PFSK-1 (cell line): Measurements from ENCODE around the gene CTNS.

Experiments used
- FOXP2 ChIP-seq: optimal IDR thresholded peaks from 2 replicates; pipeline ENCODE3; 2011; ENCODE audit warnings: borderline replicate concordance, control low read depth, inconsistent platforms; ENCODE audit not compliant: insufficient read depth; ENCODE audit errors: extremely low read length, extremely low read depth
- POLR2AphosphoS5 ChIP-seq: IDR thresholded peaks from 2 replicates; pipeline ENCODE4 v1.6.1; 2012; ENCODE audit warnings: low read depth, mild to moderate bottlenecking, control low read depth, low read length, moderate library complexity
- SIN3A ChIP-seq: IDR thresholded peaks from 2 replicates; pipeline ENCODE4 v1.6.1; 2012; ENCODE audit warnings: mild to moderate bottlenecking, low read length, moderate library complexity, borderline replicate concordance; ENCODE audit not compliant: insufficient read depth
- TAF1 ChIP-seq: IDR thresholded peaks from 2 replicates; pipeline ENCODE4 v1.6.1; 2012; ENCODE audit warnings: low read length, control low read depth, borderline replicate concordance; ENCODE audit not compliant: insufficient read depth
- TF ChIP-seq, protein P1 (sequence below), 2 experiments: IDR thresholded peaks; 2 replicates each; pipeline versions ENCODE4 v1.6.1 to v1.8.0; 2011 to 2012; ENCODE audit warnings: low read depth in 2 of 2, low read length in 2 of 2, control low read depth in 1 of 2, inconsistent platforms in 1 of 2, mild to moderate bottlenecking in 1 of 2, moderate library complexity in 1 of 2; ENCODE audit not compliant: insufficient read depth in 1 of 2

Gene CTNS

DNA sequence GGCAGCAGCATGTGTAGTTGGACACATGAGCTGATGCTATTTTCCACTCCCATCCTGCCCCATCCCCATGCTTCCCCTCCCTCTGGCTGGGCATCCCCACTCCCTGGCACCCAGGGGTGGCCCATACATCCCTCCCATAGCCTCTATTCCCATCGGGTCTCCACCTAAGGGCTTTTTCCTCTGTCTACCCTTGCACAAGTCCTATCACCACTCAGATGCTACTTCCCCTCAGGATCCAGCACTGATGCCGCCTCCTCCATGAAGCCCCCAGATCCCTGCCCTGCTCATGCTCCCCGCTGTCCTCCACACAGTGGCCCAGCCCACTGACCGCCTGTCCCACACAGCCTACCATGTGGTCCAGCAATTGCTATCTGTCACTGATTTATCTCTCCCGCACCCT lies 43.2 kb upstream of the CTNS start:
- TF ChIP-seq FOXP2: no peak
- TF ChIP-seq, protein P1, sequence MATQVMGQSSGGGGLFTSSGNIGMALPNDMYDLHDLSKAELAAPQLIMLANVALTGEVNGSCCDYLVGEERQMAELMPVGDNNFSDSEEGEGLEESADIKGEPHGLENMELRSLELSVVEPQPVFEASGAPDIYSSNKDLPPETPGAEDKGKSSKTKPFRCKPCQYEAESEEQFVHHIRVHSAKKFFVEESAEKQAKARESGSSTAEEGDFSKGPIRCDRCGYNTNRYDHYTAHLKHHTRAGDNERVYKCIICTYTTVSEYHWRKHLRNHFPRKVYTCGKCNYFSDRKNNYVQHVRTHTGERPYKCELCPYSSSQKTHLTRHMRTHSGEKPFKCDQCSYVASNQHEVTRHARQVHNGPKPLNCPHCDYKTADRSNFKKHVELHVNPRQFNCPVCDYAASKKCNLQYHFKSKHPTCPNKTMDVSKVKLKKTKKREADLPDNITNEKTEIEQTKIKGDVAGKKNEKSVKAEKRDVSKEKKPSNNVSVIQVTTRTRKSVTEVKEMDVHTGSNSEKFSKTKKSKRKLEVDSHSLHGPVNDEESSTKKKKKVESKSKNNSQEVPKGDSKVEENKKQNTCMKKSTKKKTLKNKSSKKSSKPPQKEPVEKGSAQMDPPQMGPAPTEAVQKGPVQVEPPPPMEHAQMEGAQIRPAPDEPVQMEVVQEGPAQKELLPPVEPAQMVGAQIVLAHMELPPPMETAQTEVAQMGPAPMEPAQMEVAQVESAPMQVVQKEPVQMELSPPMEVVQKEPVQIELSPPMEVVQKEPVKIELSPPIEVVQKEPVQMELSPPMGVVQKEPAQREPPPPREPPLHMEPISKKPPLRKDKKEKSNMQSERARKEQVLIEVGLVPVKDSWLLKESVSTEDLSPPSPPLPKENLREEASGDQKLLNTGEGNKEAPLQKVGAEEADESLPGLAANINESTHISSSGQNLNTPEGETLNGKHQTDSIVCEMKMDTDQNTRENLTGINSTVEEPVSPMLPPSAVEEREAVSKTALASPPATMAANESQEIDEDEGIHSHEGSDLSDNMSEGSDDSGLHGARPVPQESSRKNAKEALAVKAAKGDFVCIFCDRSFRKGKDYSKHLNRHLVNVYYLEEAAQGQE (IDR thresholded peaks at IDR 0.05; ENCODE audit: insufficient read depth in 1 of 2, low read depth in 2 of 2, low read length in 2 of 2): no peak
- no peak for TF ChIP-seq TAF1

GRCh38 chr17:3594051-3594800 lies 42.3 kb upstream of the CTNS start:
- TF ChIP-seq, protein P1 (IDR thresholded peaks at IDR 0.05; ENCODE audit: insufficient read depth in 1 of 2, low read depth in 2 of 2, low read length in 2 of 2): no peak
- no peak for TF ChIP-seq FOXP2
- TF ChIP-seq POLR2AphosphoS5: no peak
- no peak for TF ChIP-seq TAF1
- no peak for TF ChIP-seq SIN3A

DNA sequence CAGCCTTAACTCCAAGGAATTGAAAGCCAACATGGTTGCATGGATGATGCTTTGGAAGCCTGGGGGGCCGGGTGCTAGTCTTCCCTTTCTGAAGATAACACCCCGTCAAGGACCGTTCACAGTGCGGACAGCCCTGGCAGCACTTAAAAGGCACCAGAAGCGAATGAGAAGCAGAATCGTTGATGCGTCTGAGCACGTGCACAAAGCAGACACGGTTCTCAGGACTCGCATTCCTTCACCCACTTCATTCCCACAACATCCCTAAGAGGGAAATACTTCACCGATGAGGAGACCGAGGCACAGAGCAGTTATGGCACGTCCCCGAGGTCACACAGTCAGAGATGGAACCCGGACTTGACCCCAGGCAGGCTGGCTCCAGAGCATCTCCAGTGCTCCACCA lies 41.6 kb upstream of the CTNS start:
- TF ChIP-seq SIN3A (no peak), TAF1 (no peak), FOXP2 (no peak), POLR2AphosphoS5 (no peak)
- TF ChIP-seq, protein P1 (IDR thresholded peaks at IDR 0.05; ENCODE audit: insufficient read depth in 1 of 2, low read depth in 2 of 2, low read length in 2 of 2): no peak

GRCh38 chr17:3596804-3597464 lies 39.6 kb upstream of the CTNS start:
- TF ChIP-seq FOXP2 (no peak), POLR2AphosphoS5 (no peak), TAF1 (no peak), SIN3A (no peak)
- TF ChIP-seq, protein P1 (IDR thresholded peaks at IDR 0.05; ENCODE audit: insufficient read depth in 1 of 2, low read depth in 2 of 2, low read length in 2 of 2): no peak
